ENCODE data around the gene RNF151. TPM values are rescaled to one million over a fixed set of nuclear protein-coding genes. Genes with fewer than 3 reads are reported as not detected.

RNF151 gene
- total RNA-seq, 2 donors from 2014 or later = 0.44 TPM; not detected in 1

DNA sequence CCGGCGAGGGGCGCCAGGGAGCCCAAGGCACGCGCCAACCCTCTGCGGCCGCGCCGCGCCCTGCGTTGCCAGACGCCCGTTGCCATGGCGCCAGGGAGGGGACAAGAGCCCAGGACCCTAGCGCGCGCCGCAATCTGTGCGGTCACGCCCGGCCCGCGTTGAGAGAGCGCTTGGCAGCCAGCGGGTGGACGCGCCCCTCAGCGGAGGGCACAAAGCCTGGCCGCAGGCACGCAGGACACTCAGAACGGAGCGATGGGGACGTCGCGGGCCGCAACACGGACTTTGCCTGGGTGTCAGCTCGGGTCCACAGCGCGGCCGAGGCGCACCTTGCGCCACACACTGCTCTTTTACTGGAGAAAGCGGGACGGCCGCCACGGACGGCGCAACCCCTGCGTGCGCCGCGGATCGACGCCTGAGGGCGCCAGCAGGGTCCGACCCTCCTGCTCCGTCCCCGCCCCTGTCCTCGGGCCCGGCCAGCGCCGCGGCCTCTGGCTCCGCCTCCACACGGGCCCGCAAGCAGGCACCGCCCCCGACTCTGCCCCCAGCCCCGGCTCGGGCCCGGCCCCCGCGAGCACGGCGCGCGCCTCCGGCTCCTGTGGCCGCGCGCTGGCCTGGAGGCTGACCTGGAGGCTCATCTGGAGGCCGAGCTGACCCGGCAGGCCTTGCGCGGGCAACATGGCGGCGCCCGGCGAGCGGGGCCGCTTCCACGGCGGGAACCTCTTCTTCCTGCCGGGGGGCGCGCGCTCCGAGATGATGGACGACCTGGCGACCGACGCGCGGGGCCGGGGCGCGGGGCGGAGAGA is 17.1 kb downstream of the RNF151 start, which contains the start of gene GFER:
GFER (plus strand) TSS at position 650 of the 803 bp plus-strand sequence; CDS start at position 676, 26 bp downstream.
- Mint-ChIP-seq H3K9me3 (no peaks in the 10 kb centered on the region), H3K36me3 (ENCODE audit: low read depth) (peaks cover 10% of the 10 kb centered on the region), H3K4me1 (peaks cover 5% of the 10 kb centered on the region), H3K4me3 (peak within 1 kb of the TSS; percentile 81), H3K27ac (peak within 1 kb of the TSS; percentile 89), H3K27me3 (ENCODE audit: insufficient read depth) (peaks cover 49% of the 10 kb centered on the region)
- TF ChIP-seq CTCF (conservative IDR thresholded peaks at IDR 0.05) = peak; percentile 67
- H3K9me3 ChIP-seq (ENCODE audit: control insufficient read depth, low read length) = no peaks in the 10 kb centered on the region
- DNase-seq = peak; percentile 98
- H3K27ac ChIP-seq (ENCODE audit: low read depth, low read length) = peak within 1 kb of the TSS; percentile 97
- H3K4me1 ChIP-seq (ENCODE audit: control insufficient read depth, insufficient read depth, low read length) = no peaks in the 10 kb centered on the region
- H3K27me3 ChIP-seq (ENCODE audit: control insufficient read depth, insufficient read depth, low read length, poor library complexity, severe bottlenecking) = peaks cover 56% of the 10 kb centered on the region
- H3K4me3 ChIP-seq (ENCODE audit: low read length) = peak within 1 kb of the TSS; percentile 82
- WGBS, 2 experiments (ENCODE audit: insufficient coverage in 1 of 2, insufficient read length in 1 of 2) = 0 to 1% methylated on average over 55 to 109 of the region's 109 CpGs
- H3K36me3 ChIP-seq (ENCODE audit: control insufficient read depth, insufficient read depth, low read length) = peaks cover 23% of the 10 kb centered on the region
- peak within 1 kb of the TSS; percentile 80 for H3K9ac ChIP-seq (ENCODE audit: extremely low read depth, low read length, poor library complexity, severe bottlenecking)

- WGBS, 2 experiments (ENCODE audit: insufficient coverage in 1 of 2, insufficient read length in 1 of 2) = 8 to 12% methylated on average over 48 to 58 of the region's 58 CpGs
- H3K4me1 Mint-ChIP-seq = peaks cover 6% of the 10 kb centered on the region
- peak overlapping the region; percentile 89 for H3K27ac Mint-ChIP-seq
- H3K4me3 Mint-ChIP-seq = peak overlapping the region; percentile 81
- peak overlapping the region; percentile 82 for H3K4me3 ChIP-seq (ENCODE audit: low read length)
- no peak for TF ChIP-seq CTCF (conservative IDR thresholded peaks at IDR 0.05)
- H3K9me3 ChIP-seq (ENCODE audit: control insufficient read depth, low read length) = no peaks in the 10 kb centered on the region
- peak overlapping the region; percentile 80 for H3K9ac ChIP-seq (ENCODE audit: extremely low read depth, low read length, poor library complexity, severe bottlenecking)
- peak overlapping the region; percentile 67 for H3K27ac ChIP-seq (ENCODE audit: low read depth, low read length)
- H3K27me3 ChIP-seq (ENCODE audit: control insufficient read depth, insufficient read depth, low read length, poor library complexity, severe bottlenecking) = peaks cover 58% of the 10 kb centered on the region
- no peaks in the 10 kb centered on the region for H3K4me1 ChIP-seq (ENCODE audit: control insufficient read depth, insufficient read depth, low read length)
- peaks cover 10% of the 10 kb centered on the region for H3K36me3 Mint-ChIP-seq (ENCODE audit: low read depth)
- DNase-seq = peak; percentile 58
- H3K9me3 Mint-ChIP-seq = no peaks in the 10 kb centered on the region
- peaks cover 22% of the 10 kb centered on the region for H3K36me3 ChIP-seq (ENCODE audit: control insufficient read depth, insufficient read depth, low read length)
- peaks cover 54% of the 10 kb centered on the region for H3K27me3 Mint-ChIP-seq (ENCODE audit: insufficient read depth)
These were observed 17.9 kb downstream of the RNF151 start for GRCh38 chr16:1984347-1985225.

- no peaks in the 10 kb centered on the region for H3K9me3 Mint-ChIP-seq
- WGBS, 2 experiments (ENCODE audit: insufficient coverage in 1 of 2, insufficient read length in 1 of 2) = 93 to 97% methylated on average over 13 to 14 of the region's 14 CpGs
- Histone ChIP-seq H3K9ac (ENCODE audit: extremely low read depth, low read length, poor library complexity, severe bottlenecking) (no peak overlapping the region), H3K4me3 (ENCODE audit: low read length) (peak overlapping the region; percentile 82), H3K27me3 (ENCODE audit: control insufficient read depth, insufficient read depth, low read length, poor library complexity, severe bottlenecking) (peaks cover 51% of the 10 kb centered on the region), H3K27ac (ENCODE audit: low read depth, low read length) (no peak overlapping the region), H3K36me3 (ENCODE audit: control insufficient read depth, insufficient read depth, low read length) (peaks cover 22% of the 10 kb centered on the region), H3K4me1 (ENCODE audit: control insufficient read depth, insufficient read depth, low read length) (no peaks in the 10 kb centered on the region), H3K9me3 (ENCODE audit: control insufficient read depth, low read length) (no peaks in the 10 kb centered on the region)
- no peak for DNase-seq
- peaks cover 48% of the 10 kb centered on the region for H3K27me3 Mint-ChIP-seq (ENCODE audit: insufficient read depth)
- TF ChIP-seq CTCF (conservative IDR thresholded peaks at IDR 0.05) = no peak
- H3K4me1 Mint-ChIP-seq = peaks cover 6% of the 10 kb centered on the region
- no peak overlapping the region for H3K27ac Mint-ChIP-seq
- peak overlapping the region; percentile 81 for H3K4me3 Mint-ChIP-seq
- peaks cover 10% of the 10 kb centered on the region for H3K36me3 Mint-ChIP-seq (ENCODE audit: low read depth)
These were observed 19.0 kb downstream of the RNF151 start for GRCh38 chr16:1985466-1986150.

Measured in endodermal cell (in vitro differentiated cells).